Immature natural killer cell (primary cell): Measurements from ENCODE around the gene DDX53. TPM values are rescaled to one million over a fixed set of nuclear protein-coding genes. Genes with fewer than 3 reads are reported as not detected.

Experiments used
- DNase-seq, 3 donors: peaks; one replicate each; pipeline ENCODE4 v3.0.0; 2022; ENCODE audit warnings: mixed read lengths in 1 of 3
- H3K27ac Mint-ChIP-seq, 6 donors: one replicate each; pipeline ENCODE4 v1.8.0; 2020; ENCODE audit warnings: mixed read lengths in 6 of 6, mild to moderate bottlenecking in 5 of 6, inconsistent platforms in 4 of 6, moderate library complexity in 3 of 6
- H3K27me3 Mint-ChIP-seq, 3 donors: one replicate each; pipeline ENCODE4 v1.8.0; 2020 to 2021; ENCODE audit warnings: low read depth in 3 of 3, mild to moderate bottlenecking in 3 of 3, mixed read lengths in 3 of 3, moderate library complexity in 3 of 3, inconsistent platforms in 1 of 3
- H3K36me3 Mint-ChIP-seq, 3 donors: one replicate each; pipeline ENCODE4 v1.8.0; 2020; ENCODE audit warnings: mixed read lengths in 3 of 3, inconsistent platforms in 2 of 3, mild to moderate bottlenecking in 2 of 3
- H3K4me1 Mint-ChIP-seq, 2 donors: one replicate each; pipeline ENCODE4 v1.8.0; 2020; ENCODE audit warnings: inconsistent platforms in 2 of 2, mild to moderate bottlenecking in 2 of 2, mixed read lengths in 2 of 2, moderate library complexity in 1 of 2
- H3K4me3 Mint-ChIP-seq, 5 donors: one replicate each; pipeline ENCODE4 v1.8.0; 2020; ENCODE audit warnings: mild to moderate bottlenecking in 5 of 5, mixed read lengths in 5 of 5, inconsistent platforms in 3 of 5, moderate library complexity in 3 of 5
- H3K9me3 Mint-ChIP-seq, 6 donors: one replicate each; pipeline ENCODE4 v1.8.0; 2020; ENCODE audit warnings: mild to moderate bottlenecking in 6 of 6, mixed read lengths in 6 of 6, inconsistent platforms in 4 of 6, moderate library complexity in 3 of 6
- polyA plus RNA-seq, 3 donors: library from polyadenylated mRNA; unstranded; fragments of 300-500 nt; fragmentation: Illumina TruSeq; gene quantifications; one replicate each; pipeline ENCODE4 v1.2.3, GENCODE V29; 2021

The DDX53 gene
- polyA plus RNA-seq, 3 donors from 2014 or later = not detected

DNA sequence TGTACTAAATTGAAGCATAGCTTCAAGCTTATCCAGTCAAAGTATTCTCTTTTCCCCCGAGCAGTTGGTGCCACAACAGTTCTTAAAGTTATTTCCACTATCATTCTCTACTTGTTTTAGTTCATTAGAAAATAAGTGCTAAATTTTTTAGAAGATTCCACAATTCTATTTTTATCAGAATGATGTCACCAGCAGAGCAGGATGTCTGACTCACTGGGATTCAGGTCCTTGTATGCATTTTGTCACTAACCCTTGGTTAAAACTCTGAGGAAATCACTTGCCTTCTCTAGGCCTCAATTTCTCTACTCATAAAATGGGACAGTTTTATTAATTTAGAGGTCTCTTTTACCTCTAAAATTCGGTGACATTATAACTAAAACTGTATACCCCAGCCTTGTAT lies 3.4 kb downstream of the DDX53 start:
- H3K27ac Mint-ChIP-seq = no peak overlapping the region
- H3K27me3 Mint-ChIP-seq = peaks cover 1 to 6% (median 2%) of the 10 kb centered on the region in 3 donors
- H3K36me3 Mint-ChIP-seq = no peaks in the 10 kb centered on the region
- no peak overlapping the region for H3K4me3 Mint-ChIP-seq
- H3K9me3 Mint-ChIP-seq = peaks cover 0 to 10% (median 1%) of the 10 kb centered on the region in 6 donors
- DNase-seq = no peak
- no peaks in the 10 kb centered on the region for H3K4me1 Mint-ChIP-seq

DNA sequence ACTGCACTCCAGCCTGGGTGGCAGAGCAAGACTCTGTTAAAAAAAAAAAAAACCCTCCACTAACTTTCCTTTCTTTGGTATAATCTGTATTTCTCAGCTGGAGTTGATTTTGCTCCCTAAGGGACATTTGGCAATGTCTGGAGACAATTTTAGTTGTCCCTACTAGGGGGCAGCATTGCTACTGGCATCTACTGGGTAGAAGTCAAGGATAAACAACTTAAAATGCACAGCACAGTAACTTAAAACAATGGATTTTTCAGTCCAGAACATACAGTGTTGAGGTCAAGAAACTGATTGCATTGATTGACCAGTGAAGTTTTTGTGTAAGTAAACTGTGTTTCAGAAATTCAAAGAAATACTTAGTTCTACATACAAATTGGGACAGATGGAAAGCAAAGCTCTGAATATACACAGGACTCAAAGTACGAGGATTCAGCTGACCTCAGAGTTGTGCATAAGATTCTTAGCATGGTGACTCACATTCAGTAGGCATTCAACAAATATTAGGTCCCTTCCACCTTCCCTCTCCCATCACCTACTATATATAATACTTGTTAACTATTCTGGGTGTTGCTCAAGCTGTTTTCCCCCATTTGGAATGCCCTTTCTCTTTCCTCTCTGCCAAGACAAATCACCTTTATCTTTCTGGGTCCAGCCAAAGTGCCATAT lies 8.8 kb downstream of the DDX53 start:
- Mint-ChIP-seq H3K4me3 (no peak overlapping the region), H3K36me3 (no peaks in the 10 kb centered on the region), H3K27ac (no peak overlapping the region), H3K9me3 (peaks cover 0 to 10% (median 0%) of the 10 kb centered on the region in 6 donors), H3K27me3 (peaks cover 2 to 6% (median 3%) of the 10 kb centered on the region in 3 donors), H3K4me1 (peaks cover 12 to 22% of the 10 kb centered on the region in 2 donors)
- DNase-seq = no peak

DNA sequence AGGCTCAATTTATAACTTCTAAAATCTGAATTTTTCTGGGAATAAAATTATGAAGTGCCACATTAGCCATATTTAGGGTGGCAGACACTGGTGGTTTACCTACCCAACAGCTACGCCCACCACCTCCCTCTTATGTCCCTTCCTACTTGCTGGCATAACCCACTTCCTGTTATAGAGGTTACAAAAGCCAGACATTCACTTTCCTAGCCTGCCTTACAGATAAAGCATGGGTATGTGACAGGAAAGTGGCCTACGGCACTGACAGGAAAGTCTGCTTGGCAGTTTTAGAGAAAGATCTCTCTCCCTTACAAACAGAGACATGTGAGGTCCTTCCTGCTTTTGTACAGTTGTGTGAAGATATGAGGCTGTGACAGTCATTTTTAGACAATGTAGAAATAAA lies 12.4 kb downstream of the DDX53 start:
- Mint-ChIP-seq H3K4me3 (no peak overlapping the region), H3K27me3 (peaks cover 2 to 3% (median 2%) of the 10 kb centered on the region in 3 donors), H3K9me3 (peaks cover 0 to 10% (median 0%) of the 10 kb centered on the region in 6 donors), H3K36me3 (no peaks in the 10 kb centered on the region), H3K4me1 (peaks cover 12 to 22% of the 10 kb centered on the region in 2 donors), H3K27ac (no peak overlapping the region)
- peak in 2 of 3 donors; percentile 2 to 10 for DNase-seq

DNA sequence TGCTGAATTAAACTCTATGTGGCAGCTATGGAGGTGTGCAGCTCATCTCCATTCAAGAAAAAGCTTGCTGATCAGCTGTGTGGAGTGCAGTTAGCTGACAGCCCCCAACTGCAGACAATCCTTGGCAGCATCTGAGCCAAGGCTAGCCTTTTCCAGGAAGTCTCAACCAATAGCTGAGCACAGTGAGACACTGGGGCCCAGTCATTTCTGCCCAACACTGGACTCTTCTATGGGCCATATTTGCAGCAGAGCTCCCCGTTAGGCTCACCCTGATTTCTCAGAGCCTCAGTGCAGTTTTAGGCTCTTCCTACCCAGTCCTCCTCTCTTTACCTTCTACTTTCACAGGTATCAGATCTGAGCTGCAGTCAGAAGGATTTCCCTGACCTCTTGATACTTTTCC lies 12.9 kb downstream of the DDX53 start:
- H3K36me3 Mint-ChIP-seq = no peaks in the 10 kb centered on the region
- H3K4me1 Mint-ChIP-seq = peaks cover 12 to 22% of the 10 kb centered on the region in 2 donors
- no peak for DNase-seq
- peaks cover 0 to 5% (median 0%) of the 10 kb centered on the region in 6 donors for H3K9me3 Mint-ChIP-seq
- H3K27ac Mint-ChIP-seq = no peak overlapping the region
- peaks cover 0 to 2% (median 2%) of the 10 kb centered on the region in 3 donors for H3K27me3 Mint-ChIP-seq
- H3K4me3 Mint-ChIP-seq = no peak overlapping the region

DNA sequence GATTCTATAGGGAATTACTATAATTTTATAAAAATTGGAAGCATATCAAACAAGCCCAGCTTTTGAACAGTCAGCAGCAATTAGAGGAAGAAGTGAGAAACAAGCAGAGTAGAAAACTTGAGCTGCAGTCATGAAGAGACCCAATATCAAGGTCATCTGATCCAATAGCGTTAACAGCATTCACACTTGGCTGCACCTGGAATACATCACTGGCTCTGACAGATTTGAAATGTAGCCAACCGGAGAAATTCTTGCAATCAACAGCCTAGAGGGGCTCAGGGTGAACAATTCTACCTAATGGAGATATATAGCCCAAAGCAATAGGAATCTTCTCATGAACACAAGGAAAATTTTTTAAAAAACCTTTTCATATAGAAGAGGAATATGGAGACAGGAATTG lies 13.6 kb downstream of the DDX53 start:
- H3K27ac Mint-ChIP-seq = no peak overlapping the region
- no peaks in the 10 kb centered on the region for H3K36me3 Mint-ChIP-seq
- H3K9me3 Mint-ChIP-seq = peaks cover 0 to 2% (median 0%) of the 10 kb centered on the region in 6 donors
- peaks cover 0 to 2% (median 0%) of the 10 kb centered on the region in 3 donors for H3K27me3 Mint-ChIP-seq
- no peak for DNase-seq
- peaks cover 12 to 22% of the 10 kb centered on the region in 2 donors for H3K4me1 Mint-ChIP-seq
- no peak overlapping the region for H3K4me3 Mint-ChIP-seq

GRCh38 chrX:23031600-23031999 lies 31.8 kb downstream of the DDX53 start:
- H3K27me3 Mint-ChIP-seq = peaks cover 0 to 5% (median 2%) of the 10 kb centered on the region in 3 donors
- DNase-seq = no peak
- H3K4me1 Mint-ChIP-seq = no peaks in the 10 kb centered on the region
- H3K27ac Mint-ChIP-seq = no peak overlapping the region
- H3K9me3 Mint-ChIP-seq = peaks cover 0 to 6% (median 2%) of the 10 kb centered on the region in 6 donors
- H3K36me3 Mint-ChIP-seq = no peaks in the 10 kb centered on the region
- H3K4me3 Mint-ChIP-seq = no peak overlapping the region

- Mint-ChIP-seq H3K4me3 (no peak overlapping the region), H3K27ac (no peak overlapping the region)
Observed at GRCh38 chrX:23035493-23035892, 35.7 kb downstream of the DDX53 start.

GRCh38 chrX:23046443-23046842 lies 46.7 kb downstream of the DDX53 start:
- H3K9me3 Mint-ChIP-seq = no peaks in the 10 kb centered on the region
- H3K27ac Mint-ChIP-seq = no peak overlapping the region
- H3K4me3 Mint-ChIP-seq = no peak overlapping the region
- DNase-seq = no peak
- H3K4me1 Mint-ChIP-seq = no peaks in the 10 kb centered on the region
- H3K36me3 Mint-ChIP-seq = no peaks in the 10 kb centered on the region
- H3K27me3 Mint-ChIP-seq = peaks cover 0 to 2% (median 1%) of the 10 kb centered on the region in 3 donors

More at GRCh38 chrX:23035493-23035892, 35.7 kb downstream of the DDX53 start:
- H3K27me3 Mint-ChIP-seq = peaks cover 0 to 6% (median 0%) of the 10 kb centered on the region in 3 donors
- no peaks in the 10 kb centered on the region for H3K4me1 Mint-ChIP-seq
- no peaks in the 10 kb centered on the region for H3K36me3 Mint-ChIP-seq
- DNase-seq = no peak
- H3K9me3 Mint-ChIP-seq = peaks cover 0 to 6% (median 2%) of the 10 kb centered on the region in 6 donors

- H3K4me3 Mint-ChIP-seq = no peak overlapping the region
- H3K4me1 Mint-ChIP-seq = no peaks in the 10 kb centered on the region
- H3K27ac Mint-ChIP-seq = no peak overlapping the region
- H3K27me3 Mint-ChIP-seq = peaks cover 0 to 2% (median 1%) of the 10 kb centered on the region in 3 donors
- no peak for DNase-seq
- no peaks in the 10 kb centered on the region for H3K36me3 Mint-ChIP-seq
- H3K9me3 Mint-ChIP-seq = no peaks in the 10 kb centered on the region
Observed at GRCh38 chrX:23048806-23049573, 49.2 kb downstream of the DDX53 start.

GRCh38 chrX:23052324-23052723 lies 52.6 kb downstream of the DDX53 start:
- DNase-seq = no peak
- Mint-ChIP-seq H3K27me3 (peaks cover 0 to 2% (median 2%) of the 10 kb centered on the region in 3 donors), H3K27ac (no peak overlapping the region), H3K9me3 (peaks cover 0 to 4% (median 0%) of the 10 kb centered on the region in 6 donors), H3K36me3 (no peaks in the 10 kb centered on the region), H3K4me3 (no peak overlapping the region), H3K4me1 (no peaks in the 10 kb centered on the region)
